ENCODE results near the gene TMEM269.

Gene TMEM269

GRCh38 chr1:42788021-42788420 is 3.2 kb downstream of the TMEM269 start:
- no peak for TF ChIP-seq POLR2AphosphoS5 (IDR thresholded peaks at IDR 0.05; ENCODE audit: low read depth, low read length)
- no peak for TF ChIP-seq SIN3A (IDR thresholded peaks at IDR 0.05; ENCODE audit: borderline replicate concordance, insufficient read depth, low read length)

GRCh38 chr1:42793824-42794223 is 9.0 kb downstream of the TMEM269 start:
- TF ChIP-seq SIN3A (IDR thresholded peaks at IDR 0.05; ENCODE audit: borderline replicate concordance, insufficient read depth, low read length): no peak
- no peak for TF ChIP-seq REST (IDR thresholded peaks at IDR 0.05; ENCODE audit: insufficient read depth in 1 of 2, low read depth in 2 of 2, low read length in 2 of 2)

GRCh38 chr1:42797414-42797813 is 12.6 kb downstream of the TMEM269 start:
- TF ChIP-seq TAF1 (IDR thresholded peaks at IDR 0.05; ENCODE audit: borderline replicate concordance, insufficient read depth, low read length): no peak
- TF ChIP-seq POLR2AphosphoS5 (IDR thresholded peaks at IDR 0.05; ENCODE audit: low read depth, low read length): no peak
- TF ChIP-seq FOXP2 (optimal IDR thresholded peaks at IDR 0.05; ENCODE audit: borderline replicate concordance, extremely low read depth, extremely low read length, insufficient read depth): no peak
- no peak for TF ChIP-seq REST (IDR thresholded peaks at IDR 0.05; ENCODE audit: insufficient read depth in 1 of 2, low read depth in 2 of 2, low read length in 2 of 2)
- TF ChIP-seq SIN3A (IDR thresholded peaks at IDR 0.05; ENCODE audit: borderline replicate concordance, insufficient read depth, low read length): no peak

GRCh38 chr1:42797979-42798378 is 13.2 kb downstream of the TMEM269 start:
- TF ChIP-seq POLR2AphosphoS5 (IDR thresholded peaks at IDR 0.05; ENCODE audit: low read depth, low read length) (no peak), REST (IDR thresholded peaks at IDR 0.05; ENCODE audit: insufficient read depth in 1 of 2, low read depth in 2 of 2, low read length in 2 of 2) (no peak), SIN3A (IDR thresholded peaks at IDR 0.05; ENCODE audit: borderline replicate concordance, insufficient read depth, low read length) (no peak), TAF1 (IDR thresholded peaks at IDR 0.05; ENCODE audit: borderline replicate concordance, insufficient read depth, low read length) (no peak), FOXP2 (optimal IDR thresholded peaks at IDR 0.05; ENCODE audit: borderline replicate concordance, extremely low read depth, extremely low read length, insufficient read depth) (no peak)

DNA sequence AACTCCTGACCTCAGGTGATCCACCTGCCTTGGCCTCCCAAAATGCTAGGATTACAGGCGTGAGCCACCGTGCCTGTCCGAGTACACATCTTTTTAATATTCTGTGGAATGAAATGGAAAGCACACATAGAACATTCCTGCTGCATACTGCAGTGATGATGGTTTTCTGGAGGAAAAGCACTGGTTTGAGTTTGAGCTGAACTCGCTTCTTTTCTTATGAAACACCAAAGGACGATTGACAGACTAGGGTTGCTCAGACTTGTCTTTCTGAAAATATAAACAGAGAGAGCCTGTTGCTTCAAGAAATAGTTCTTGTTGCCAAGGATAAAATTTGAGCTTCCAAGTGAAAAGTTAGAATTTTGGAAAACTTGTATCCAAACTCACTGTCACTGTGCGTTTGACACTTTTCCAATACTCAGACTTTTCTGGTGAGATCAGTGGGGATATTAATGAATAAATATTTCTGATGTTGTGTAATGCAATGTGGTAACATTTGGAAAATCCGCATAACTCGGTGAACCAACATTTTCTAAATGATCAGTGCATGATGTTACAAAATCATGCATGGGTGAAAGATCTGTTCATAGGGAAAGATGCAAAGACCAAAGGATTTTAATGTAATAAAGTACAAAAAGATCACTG is 17.2 kb downstream of the TMEM269 start:
- TF ChIP-seq FOXP2 (optimal IDR thresholded peaks at IDR 0.05; ENCODE audit: borderline replicate concordance, extremely low read depth, extremely low read length, insufficient read depth): no peak
- TF ChIP-seq POLR2AphosphoS5 (IDR thresholded peaks at IDR 0.05; ENCODE audit: low read depth, low read length): no peak
- no peak for TF ChIP-seq SIN3A (IDR thresholded peaks at IDR 0.05; ENCODE audit: borderline replicate concordance, insufficient read depth, low read length)
- no peak for TF ChIP-seq TAF1 (IDR thresholded peaks at IDR 0.05; ENCODE audit: borderline replicate concordance, insufficient read depth, low read length)
- no peak for TF ChIP-seq REST (IDR thresholded peaks at IDR 0.05; ENCODE audit: insufficient read depth in 1 of 2, low read depth in 2 of 2, low read length in 2 of 2)
